Hematopoietic multipotent progenitor cell treated with erythropoietin and hydrocortisone succinate and interleukin-3 and kit ligand, for 8 days (in vitro differentiated cells): ENCODE results near the gene NEK5.
A peak's percentile ranks its signal among the peaks of the same experiment; 100 is the strongest.

Experiments used
- DNase-seq: peaks from one replicate; pipeline ENCODE4 v3.0.0-alpha.2; 2015

The NEK5 gene

GRCh38 chr13:52009946-52010345, 118.9 kb downstream of the NEK5 start:
- DNase-seq: peak; percentile 60

DNA sequence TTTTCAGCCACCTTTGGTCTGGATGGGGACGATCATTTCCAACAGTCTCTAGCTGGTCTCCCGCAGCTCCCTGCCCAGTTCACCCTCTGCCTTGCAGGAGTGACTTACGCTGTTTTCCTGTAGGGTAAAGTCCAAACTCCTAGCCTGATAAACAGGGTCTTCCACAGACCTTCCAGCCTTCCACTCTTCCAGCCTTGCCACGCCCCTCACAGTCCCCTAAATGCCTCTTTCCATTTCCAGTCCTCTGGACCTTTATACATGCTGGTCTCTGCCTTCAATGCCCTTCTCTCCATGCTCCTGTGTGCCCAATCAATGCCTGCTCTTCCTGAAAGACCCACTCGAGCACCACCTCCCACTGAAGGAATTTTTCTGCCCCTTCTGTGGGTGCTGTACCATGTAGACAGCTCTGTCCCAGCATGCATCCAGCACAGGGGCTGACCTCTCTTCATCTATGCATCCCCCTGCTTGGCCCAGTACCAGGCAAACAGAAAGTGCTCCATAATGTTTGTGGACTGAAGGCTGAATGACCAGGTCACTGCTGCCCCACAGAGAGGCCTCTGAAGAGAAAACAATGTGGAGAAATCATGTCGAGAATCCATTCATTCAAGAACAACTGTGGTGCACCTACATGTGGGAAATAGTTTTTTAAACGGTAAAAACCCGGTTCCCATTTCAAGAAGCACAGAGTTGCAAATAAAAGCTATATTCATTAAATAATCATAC, 122.2 kb downstream of the NEK5 start:
- no peak for DNase-seq

- DNase-seq: no peak
Measured at GRCh38 chr13:52005841-52006522, 122.9 kb downstream of the NEK5 start.

DNA sequence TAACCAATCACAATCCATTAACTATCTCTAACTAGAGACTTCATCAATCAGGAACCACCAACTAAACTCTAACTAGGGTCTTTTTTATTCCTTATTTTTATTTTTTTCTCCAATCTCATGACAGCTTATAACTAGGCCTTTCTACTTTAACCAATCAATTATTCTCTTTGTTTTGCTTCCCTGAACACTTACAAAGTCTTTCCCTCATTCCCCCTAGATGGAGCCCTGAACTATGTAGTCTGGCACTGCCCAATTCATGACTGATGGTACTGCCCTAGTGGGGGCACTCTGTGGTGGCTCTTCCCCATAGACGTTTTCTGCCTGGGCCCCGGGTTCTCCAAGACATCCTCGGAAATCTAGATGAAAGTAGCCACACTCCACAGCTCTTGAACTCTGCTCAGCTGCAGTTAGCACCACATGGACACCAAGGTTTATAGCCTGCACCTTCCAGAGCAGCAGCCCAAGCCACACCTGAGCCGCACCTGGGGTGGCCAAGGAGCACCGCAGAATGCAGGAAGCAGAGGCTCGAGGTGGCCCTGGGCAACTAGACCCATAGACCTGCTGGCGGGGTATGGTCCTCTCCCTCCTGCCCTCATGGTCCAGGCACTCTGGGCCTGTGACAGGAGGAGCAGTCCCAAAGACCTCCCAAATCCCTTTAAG, 124.2 kb downstream of the NEK5 start:
- DNase-seq: peak; percentile 70

DNA sequence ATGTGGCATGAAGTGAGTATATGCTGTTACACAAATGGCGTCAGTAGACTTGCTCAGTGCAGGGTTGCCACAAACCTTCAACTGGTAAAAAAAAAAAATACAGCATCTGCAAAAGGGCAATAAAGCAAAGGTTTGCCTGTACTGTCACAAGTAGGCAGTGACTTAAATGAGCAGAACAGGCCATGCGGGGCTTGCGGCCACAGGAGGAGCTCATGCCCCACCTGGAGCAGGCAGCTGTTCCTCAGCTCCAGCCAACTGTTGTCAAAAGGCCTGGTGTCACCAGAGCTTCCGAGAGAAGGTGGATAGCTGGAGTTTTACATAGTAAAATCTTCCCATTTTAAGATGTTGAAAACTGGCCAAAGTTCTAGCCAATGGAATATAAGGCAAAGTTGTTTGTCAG, 125.3 kb downstream of the NEK5 start:
- no peak for DNase-seq

DNA sequence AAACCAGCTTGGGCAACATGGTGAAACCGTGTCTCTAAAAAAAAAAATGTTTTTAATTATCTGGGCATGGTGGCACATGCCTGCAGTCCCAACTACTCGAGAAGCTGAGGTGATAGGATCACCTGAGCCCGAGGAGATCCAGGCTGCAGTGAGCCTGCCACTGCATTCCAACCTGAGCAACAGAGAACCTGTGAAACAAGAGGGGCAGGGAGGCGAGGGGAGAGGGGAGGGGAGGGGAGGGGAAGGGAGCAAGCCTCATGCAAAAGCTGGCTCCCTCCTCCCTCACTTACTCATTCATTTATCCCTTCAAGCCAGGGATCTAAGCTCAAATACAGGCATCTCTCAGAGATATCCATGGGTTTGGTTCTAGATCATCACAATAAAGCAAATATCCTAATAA, 126.5 kb downstream of the NEK5 start:
- DNase-seq: no peak

DNA sequence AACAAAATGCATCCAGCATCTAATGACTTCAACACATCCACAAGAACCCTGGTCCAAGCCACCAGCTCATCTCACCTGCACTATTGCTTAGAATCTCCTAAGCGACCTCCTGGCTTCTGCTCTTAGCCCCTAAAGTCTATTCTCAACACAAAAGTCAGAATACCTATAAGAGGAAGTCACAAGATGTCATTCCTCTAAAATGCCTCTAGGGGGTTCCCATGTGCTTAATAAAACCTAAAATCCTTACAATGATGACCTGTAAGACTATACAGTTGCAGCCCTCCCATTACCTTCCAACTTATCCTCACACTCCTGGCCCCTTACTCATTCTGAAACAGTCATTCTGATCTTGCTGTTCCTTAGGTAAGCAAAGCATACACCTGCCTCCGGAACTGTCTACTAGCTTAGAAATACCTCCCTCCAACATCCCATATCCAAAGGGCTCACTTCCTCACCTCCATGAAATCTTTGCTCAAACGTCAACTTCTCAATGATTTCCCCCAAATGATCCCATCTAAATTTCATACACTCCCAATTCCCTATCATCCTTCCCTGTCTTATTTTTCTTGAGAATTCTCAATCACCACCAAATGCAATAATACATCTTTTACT, 127.6 kb downstream of the NEK5 start:
- peak; percentile 76 for DNase-seq

DNA sequence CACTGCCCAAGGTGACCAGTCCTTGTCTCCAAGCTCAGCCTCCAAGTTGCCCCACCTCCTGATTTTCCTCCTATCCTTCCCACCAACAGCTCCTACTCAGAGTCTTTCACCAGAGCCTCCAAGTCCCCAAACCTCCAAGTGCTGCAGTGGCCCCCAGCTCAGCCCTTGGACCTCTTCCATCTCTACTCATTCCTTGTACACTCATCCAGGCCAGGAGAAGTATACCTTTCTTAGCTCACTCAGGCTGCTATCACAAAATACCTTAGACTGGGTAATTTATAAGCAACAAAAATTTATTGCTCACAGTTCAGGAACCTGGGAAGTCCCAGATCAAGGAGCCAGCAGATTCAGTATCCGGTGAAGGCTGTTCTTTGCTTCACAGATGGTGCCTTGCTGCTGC, 129.0 kb downstream of the NEK5 start:
- DNase-seq: no peak

GRCh38 chr13:51999510-51999911, 129.4 kb downstream of the NEK5 start:
- DNase-seq: no peak

DNA sequence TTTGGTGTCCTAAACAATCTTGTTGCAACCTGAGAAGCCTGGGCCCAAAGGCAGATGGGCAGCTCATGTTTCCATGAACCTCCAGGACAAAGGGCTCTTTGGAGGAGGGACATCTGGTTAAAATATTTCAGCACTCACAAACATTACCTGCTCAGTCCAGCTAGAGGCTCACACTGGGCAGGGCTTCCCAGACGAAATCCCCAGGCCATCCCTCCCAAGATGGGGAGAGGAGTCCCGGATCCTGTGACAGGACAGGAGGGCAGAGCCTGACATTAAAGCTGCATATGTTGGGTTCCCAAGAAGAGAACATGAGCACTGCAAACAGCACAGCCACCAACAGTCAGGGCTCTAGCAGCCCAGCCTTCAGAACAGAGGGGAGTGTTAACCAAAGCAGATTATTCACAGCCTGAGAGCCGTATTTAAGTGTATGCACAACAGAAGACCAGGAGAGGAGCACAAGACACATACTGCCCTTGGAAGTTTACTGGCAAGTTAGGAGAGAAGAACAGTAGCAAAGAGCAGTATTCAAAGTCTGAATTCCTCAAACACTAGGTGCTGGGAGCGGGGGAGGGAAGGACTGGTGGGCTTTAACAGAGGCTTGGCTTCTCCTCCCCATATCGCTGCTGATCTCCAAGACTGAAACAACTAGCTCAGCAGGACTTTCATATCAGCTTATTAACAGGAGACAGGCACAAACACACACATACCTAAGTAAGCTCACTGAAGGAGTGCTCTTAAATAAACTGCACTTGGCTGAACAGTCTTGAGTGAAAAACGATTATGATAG, 130.0 kb downstream of the NEK5 start:
- peak; percentile 67 for DNase-seq

DNA sequence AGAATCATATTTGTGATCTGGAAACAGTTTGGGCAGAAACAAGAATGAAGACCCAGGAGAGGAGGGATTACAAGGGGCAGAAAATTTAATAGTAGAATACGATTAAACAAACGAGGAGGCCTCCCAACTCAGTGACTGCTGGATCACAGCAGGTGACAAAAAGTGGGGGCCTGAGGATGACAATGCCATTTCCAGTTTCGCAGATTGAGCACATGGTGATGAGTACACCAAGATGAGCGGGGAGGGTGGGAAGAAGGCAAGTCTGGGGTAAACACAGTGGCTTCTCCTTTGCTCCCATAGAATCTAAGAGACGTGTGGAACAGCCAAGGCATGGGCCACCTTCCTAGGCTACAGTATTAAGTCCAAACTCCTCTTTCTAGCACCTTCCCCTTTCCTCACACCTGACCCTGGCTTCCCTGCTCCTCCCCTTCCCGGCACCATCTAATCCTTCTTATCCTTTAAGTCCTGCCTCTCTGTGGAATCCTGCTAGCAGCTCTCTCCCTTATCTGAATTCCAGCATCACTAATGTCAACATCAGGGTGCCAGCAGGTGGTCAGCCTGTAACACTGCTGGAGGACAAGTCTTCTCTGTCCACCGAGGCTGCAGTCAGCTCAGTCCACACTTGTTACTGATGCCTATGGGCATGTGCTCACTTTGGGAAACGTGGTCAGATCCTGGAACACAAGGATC, 131.1 kb downstream of the NEK5 start:
- peak; percentile 36 for DNase-seq

DNA sequence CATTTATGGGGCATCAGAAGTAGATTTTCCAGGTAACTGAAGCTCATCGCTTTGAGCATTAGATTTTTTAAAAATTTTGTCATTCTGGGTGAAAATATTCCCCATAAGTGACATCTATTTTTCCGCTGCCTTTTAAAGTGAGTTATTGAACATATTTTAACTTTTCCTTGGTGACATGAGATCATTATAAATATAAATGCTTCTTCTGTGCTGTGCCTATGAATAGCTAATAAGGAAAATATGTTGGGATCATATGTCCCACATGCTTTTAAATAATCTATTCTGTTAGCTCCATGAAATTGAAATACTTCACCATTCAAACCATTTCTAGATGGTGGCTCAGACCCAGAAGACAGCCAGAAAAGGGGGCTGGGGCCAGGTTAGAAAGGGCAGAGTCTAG, 131.7 kb downstream of the NEK5 start:
- DNase-seq: no peak

- peak; percentile 97 for DNase-seq
Measured at GRCh38 chr13:51996641-51997040, 132.2 kb downstream of the NEK5 start.

- DNase-seq: peak; percentile 92
Measured at GRCh38 chr13:51995677-51996551, 133.0 kb downstream of the NEK5 start.

DNA sequence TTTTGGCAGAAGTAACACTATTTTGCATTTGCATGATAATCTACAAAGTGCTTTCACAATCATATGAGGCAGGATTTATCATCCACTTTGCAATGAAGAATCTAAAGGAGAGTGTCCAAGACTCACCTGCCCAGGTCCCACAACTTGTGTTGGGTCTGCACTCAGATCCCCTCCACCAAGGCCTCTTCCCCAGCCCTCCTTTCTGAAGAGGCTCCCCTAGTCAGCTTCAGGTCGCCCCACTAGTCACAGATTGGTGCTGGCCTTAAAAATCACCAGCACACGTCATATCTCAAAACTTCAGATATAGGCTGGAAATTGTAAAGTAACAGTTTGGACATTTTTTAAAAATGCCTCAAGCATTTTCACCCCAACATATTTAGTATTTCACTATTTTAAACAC, 135.2 kb downstream of the NEK5 start:
- DNase-seq: peak; percentile 75

DNA sequence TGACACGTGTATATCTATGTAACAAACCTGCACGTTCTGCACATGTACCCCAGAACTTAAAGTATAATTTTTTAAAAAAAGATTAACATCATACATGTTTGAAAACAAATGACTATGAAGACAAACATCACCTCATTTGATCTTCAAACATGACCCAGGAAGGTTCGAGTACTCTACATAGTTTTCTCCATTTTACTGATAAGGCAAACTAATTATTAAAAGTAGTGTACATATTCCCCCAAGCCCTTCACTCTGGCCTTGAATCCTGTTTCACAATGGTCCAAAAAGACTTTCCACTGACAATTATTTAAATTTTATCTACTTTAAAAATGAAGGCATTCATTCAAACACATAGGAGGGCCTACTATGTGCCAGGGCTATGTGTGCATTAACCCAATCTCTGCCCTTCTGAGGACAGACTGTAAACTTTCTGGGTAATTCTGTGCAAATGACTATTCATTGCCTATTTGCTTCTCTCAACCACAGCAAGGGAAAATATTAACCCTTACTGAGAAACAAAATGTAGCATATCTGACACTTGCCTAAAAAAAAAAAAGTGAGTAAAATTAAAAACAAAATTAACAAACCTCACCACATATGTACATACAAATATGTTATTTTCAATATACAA, 139.8 kb downstream of the NEK5 start:
- DNase-seq: no peak
